DND-41 (cell line): ENCODE measurements around the gene SIGLEC8.
"Not testable (repeated sequence)": the region's sequence is repeated elsewhere in the genome, so short reads cannot be mapped to it uniquely, and the experiment has no call there.

Experiments used
- EZH2 ChIP-seq: IDR thresholded peaks from 3 replicates; pipeline ENCODE4 v1.6.1; 2012; ENCODE audit warnings: borderline replicate concordance, low read depth, mild to moderate bottlenecking, moderate library complexity, low read length, inconsistent platforms; ENCODE audit not compliant: severe bottlenecking
- TF ChIP-seq, protein P1 (sequence below): IDR thresholded peaks from 2 replicates; pipeline ENCODE4 v1.5.1; 2012; ENCODE audit warnings: borderline replicate concordance, low read length, moderate library complexity, mild to moderate bottlenecking; ENCODE audit not compliant: poor library complexity, severe bottlenecking; ENCODE audit errors: extremely low read depth

DNA sequence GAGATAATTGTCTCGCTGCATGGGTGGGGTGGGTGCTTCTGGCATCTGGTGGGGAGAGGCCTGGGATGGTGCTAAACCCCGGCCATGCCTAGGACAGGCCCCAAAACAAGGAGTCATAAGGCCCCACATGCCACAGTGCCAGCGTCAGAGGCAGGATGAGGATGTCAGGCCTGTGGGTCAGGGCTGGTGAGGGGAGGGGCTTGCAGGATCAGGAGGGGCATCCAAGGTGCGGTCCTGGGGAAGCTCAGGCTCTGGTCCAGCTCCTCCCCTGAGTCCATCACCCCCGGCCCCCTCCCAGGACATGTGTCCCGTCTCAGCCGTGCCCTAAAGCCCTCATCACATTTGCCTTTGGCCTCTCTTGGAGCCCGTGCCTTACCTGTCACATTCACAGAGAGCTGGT lies 42.7 kb upstream of the SIGLEC8 start:
- not testable (repeated sequence) for TF ChIP-seq EZH2
- TF ChIP-seq, protein P1, sequence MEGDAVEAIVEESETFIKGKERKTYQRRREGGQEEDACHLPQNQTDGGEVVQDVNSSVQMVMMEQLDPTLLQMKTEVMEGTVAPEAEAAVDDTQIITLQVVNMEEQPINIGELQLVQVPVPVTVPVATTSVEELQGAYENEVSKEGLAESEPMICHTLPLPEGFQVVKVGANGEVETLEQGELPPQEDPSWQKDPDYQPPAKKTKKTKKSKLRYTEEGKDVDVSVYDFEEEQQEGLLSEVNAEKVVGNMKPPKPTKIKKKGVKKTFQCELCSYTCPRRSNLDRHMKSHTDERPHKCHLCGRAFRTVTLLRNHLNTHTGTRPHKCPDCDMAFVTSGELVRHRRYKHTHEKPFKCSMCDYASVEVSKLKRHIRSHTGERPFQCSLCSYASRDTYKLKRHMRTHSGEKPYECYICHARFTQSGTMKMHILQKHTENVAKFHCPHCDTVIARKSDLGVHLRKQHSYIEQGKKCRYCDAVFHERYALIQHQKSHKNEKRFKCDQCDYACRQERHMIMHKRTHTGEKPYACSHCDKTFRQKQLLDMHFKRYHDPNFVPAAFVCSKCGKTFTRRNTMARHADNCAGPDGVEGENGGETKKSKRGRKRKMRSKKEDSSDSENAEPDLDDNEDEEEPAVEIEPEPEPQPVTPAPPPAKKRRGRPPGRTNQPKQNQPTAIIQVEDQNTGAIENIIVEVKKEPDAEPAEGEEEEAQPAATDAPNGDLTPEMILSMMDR = not testable (repeated sequence)
